Measurements from ENCODE around the gene PRCC.
A peak's percentile ranks its signal among the peaks of the same experiment; 100 is the strongest.

Gene PRCC

GRCh38 chr1:156767101-156767878 is at the start of gene PRCC:
Gene PRCC (plus strand): TSS chr1:156767535. CDS start chr1:156767772, 237 bp downstream.
- peak; percentile 60 for DNase-seq (ENCODE audit: insufficient read length, low spot score)
- no peak for TF ChIP-seq CTCF (IDR thresholded peaks at IDR 0.05; ENCODE audit: insufficient read depth, missing control alignments)
- FAIRE-seq = peak; percentile 85

- no peak for FAIRE-seq
- TF ChIP-seq CTCF (IDR thresholded peaks at IDR 0.05; ENCODE audit: insufficient read depth, missing control alignments) = no peak
- DNase-seq (ENCODE audit: insufficient read length, low spot score) = no peak
Observed at GRCh38 chr1:156721131-156721530, 46.2 kb upstream of the PRCC start.

- no peak for FAIRE-seq
- no peak for DNase-seq (ENCODE audit: insufficient read length, low spot score)
- TF ChIP-seq CTCF (IDR thresholded peaks at IDR 0.05; ENCODE audit: insufficient read depth, missing control alignments) = no peak
Observed at GRCh38 chr1:156721535-156721934, 45.8 kb upstream of the PRCC start.

- FAIRE-seq (no peak), DNase-seq (ENCODE audit: insufficient read length, low spot score) (peak; percentile 84)
- TF ChIP-seq CTCF (IDR thresholded peaks at IDR 0.05; ENCODE audit: insufficient read depth, missing control alignments) = peak; percentile 99
Observed at GRCh38 chr1:156725683-156726280, 41.6 kb upstream of the PRCC start.

GRCh38 chr1:156726549-156727226 is 40.6 kb upstream of the PRCC start:
- FAIRE-seq (no peak), DNase-seq (ENCODE audit: insufficient read length, low spot score) (peak; percentile 54)

GRCh38 chr1:156727492-156727891 is 39.8 kb upstream of the PRCC start:
- FAIRE-seq = no peak
- no peak for DNase-seq (ENCODE audit: insufficient read length, low spot score)
- TF ChIP-seq CTCF (IDR thresholded peaks at IDR 0.05; ENCODE audit: insufficient read depth, missing control alignments) = no peak

More at GRCh38 chr1:156726549-156727226, 40.6 kb upstream of the PRCC start:
- peak; percentile 78 for TF ChIP-seq CTCF (IDR thresholded peaks at IDR 0.05; ENCODE audit: insufficient read depth, missing control alignments)

Data from D721Med (cell line).